H9 (cell line): ENCODE data around the gene NECTIN1. TPM values are rescaled to one million over a fixed set of nuclear protein-coding genes. Genes with fewer than 3 reads are reported as not detected.

Source experiments
- DNase-seq: peaks from one replicate; pipeline ENCODE4 v3.0.0-alpha.2; 2017
- H2AFZ ChIP-seq: one replicate; pipeline ENCODE4 v1.6.1; 2013; ENCODE audit warnings: mild to moderate bottlenecking, low read length, control low read depth, moderate library complexity
- H2AK5ac ChIP-seq: 2 replicates; pipeline ENCODE4 v1.6.1; 2013; ENCODE audit warnings: low read length, control low read depth, mixed read lengths; ENCODE audit not compliant: insufficient read length
- H2BK120ac ChIP-seq: one replicate; pipeline ENCODE4 v1.6.1; 2013; ENCODE audit warnings: low read depth, mild to moderate bottlenecking, low read length, control low read depth, inconsistent platforms; ENCODE audit not compliant: poor library complexity, severe bottlenecking
- H2BK12ac ChIP-seq: 2 replicates; pipeline ENCODE4 v1.6.1; 2013; ENCODE audit warnings: low read length, control low read depth, mixed read lengths, low read depth; ENCODE audit not compliant: insufficient read length
- H2BK15ac ChIP-seq: 2 replicates; pipeline ENCODE4 v1.6.1; 2013; ENCODE audit warnings: low read depth, low read length, control low read depth
- H2BK20ac ChIP-seq: one replicate; pipeline ENCODE4 v1.6.1; 2013; ENCODE audit warnings: low read depth, mild to moderate bottlenecking, low read length, control low read depth, inconsistent platforms; ENCODE audit not compliant: poor library complexity, severe bottlenecking
- H2BK5ac ChIP-seq: 2 replicates; pipeline ENCODE4 v1.6.1; 2013; ENCODE audit warnings: low read length, control low read depth, mixed read lengths; ENCODE audit not compliant: insufficient read length
- H3K14ac ChIP-seq: 2 replicates; pipeline ENCODE4 v1.6.1; 2013; ENCODE audit warnings: low read length, control low read depth; ENCODE audit not compliant: insufficient read depth
- H3K18ac ChIP-seq: 2 replicates; pipeline ENCODE4 v1.6.1; 2013; ENCODE audit warnings: low read depth, mild to moderate bottlenecking, mixed read lengths, low read length, control low read depth; ENCODE audit not compliant: insufficient read length
- H3K23ac ChIP-seq: 2 replicates; pipeline ENCODE4 v1.6.1; 2013; ENCODE audit warnings: low read length, control low read depth, mixed read lengths, low read depth; ENCODE audit not compliant: insufficient read length
- H3K23me2 ChIP-seq: 2 replicates; pipeline ENCODE4 v1.6.1; 2013; ENCODE audit warnings: low read depth, mild to moderate bottlenecking, mixed read lengths, low read length, control low read depth; ENCODE audit not compliant: insufficient read length, poor library complexity, severe bottlenecking
- H3K27ac ChIP-seq: 2 replicates; pipeline ENCODE4 v1.5.1; 2013; ENCODE audit warnings: low read length, control low read depth, mixed read lengths, low read depth; ENCODE audit not compliant: insufficient read length
- H3K27me3 ChIP-seq: 2 replicates; pipeline ENCODE4 v1.6.1; 2013; ENCODE audit warnings: low read length, control low read depth, inconsistent platforms; ENCODE audit not compliant: insufficient read depth
- H3K4ac ChIP-seq: 2 replicates; pipeline ENCODE4 v1.6.1; 2013; ENCODE audit warnings: low read depth, mild to moderate bottlenecking, control low read depth, inconsistent platforms, low read length, moderate library complexity
- H3K4me1 ChIP-seq: 2 replicates; pipeline ENCODE4 v1.6.1; 2013; ENCODE audit warnings: low read length, control low read depth, inconsistent platforms; ENCODE audit not compliant: insufficient read depth
- H3K4me2 ChIP-seq: 2 replicates; pipeline ENCODE4 v1.6.1; 2013; ENCODE audit warnings: low read length, control low read depth, mixed read lengths; ENCODE audit not compliant: insufficient read length, insufficient read depth
- H3K56ac ChIP-seq: 2 replicates; pipeline ENCODE4 v1.6.1; 2013; ENCODE audit warnings: low read depth, mild to moderate bottlenecking, mixed read lengths, low read length, control low read depth; ENCODE audit not compliant: insufficient read length
- H3K79me1 ChIP-seq: 2 replicates; pipeline ENCODE4 v1.6.1; 2013; ENCODE audit warnings: low read depth, mild to moderate bottlenecking, moderate library complexity, low read length, control low read depth, inconsistent platforms; ENCODE audit not compliant: insufficient read depth, poor library complexity, severe bottlenecking
- H3K79me2 ChIP-seq: 2 replicates; pipeline ENCODE4 v1.6.1; 2013; ENCODE audit warnings: low read length, control low read depth, inconsistent platforms; ENCODE audit not compliant: insufficient read depth
- H3K9ac ChIP-seq: 2 replicates; pipeline ENCODE4 v1.6.1; 2013; ENCODE audit warnings: low read length, control low read depth, mixed read lengths; ENCODE audit not compliant: insufficient read length; ENCODE audit errors: extremely low read depth
- H3K9me3 ChIP-seq: one replicate; pipeline ENCODE4 v1.6.1; 2013; ENCODE audit warnings: low read depth, low read length, inconsistent platforms; ENCODE audit not compliant: control insufficient read depth
- H3T11ph ChIP-seq: one replicate; pipeline ENCODE4 v1.6.1; 2013; ENCODE audit warnings: mild to moderate bottlenecking, low read length, control low read depth, inconsistent platforms
- H4K20me1 ChIP-seq: one replicate; pipeline ENCODE4 v1.6.1; 2013; ENCODE audit not compliant: control insufficient read depth, insufficient read length, insufficient read depth
- H4K5ac ChIP-seq: 2 replicates; pipeline ENCODE4 v1.6.1; 2013; ENCODE audit warnings: low read depth, mild to moderate bottlenecking, mixed read lengths, low read length, control low read depth; ENCODE audit not compliant: insufficient read length
- H4K8ac ChIP-seq: replicated peaks from 2 replicates; pipeline ENCODE4 v1.6.1; 2013; ENCODE audit warnings: low read length, control low read depth, mixed read lengths, low read depth; ENCODE audit not compliant: insufficient read length
- H4K91ac ChIP-seq: 2 replicates; pipeline ENCODE4 v1.6.1; 2013; ENCODE audit warnings: low read depth, mild to moderate bottlenecking, moderate library complexity, mixed read lengths, low read length, control low read depth; ENCODE audit not compliant: insufficient read length
- H3K27ac Mint-ChIP-seq, 3 experiments: 2 replicates in 2 of 3; 3 replicates in 1 of 3; pipeline ENCODE4 v1.8.0; 2020 to 2021; ENCODE audit warnings: mixed read lengths in 3 of 3, mild to moderate bottlenecking in 1 of 3, moderate library complexity in 1 of 3
- H3K27me3 Mint-ChIP-seq: 2 replicates; pipeline ENCODE4 v1.8.0; 2021; ENCODE audit warnings: low read depth, mild to moderate bottlenecking, moderate library complexity, mixed read lengths
- H3K36me3 Mint-ChIP-seq, 3 experiments: 2 replicates in 2 of 3; 3 replicates in 1 of 3; pipeline ENCODE4 v1.8.0; 2020 to 2021; ENCODE audit warnings: low read depth in 3 of 3, mixed read lengths in 3 of 3; ENCODE audit not compliant: insufficient read depth in 1 of 3
- H3K4me1 Mint-ChIP-seq, 2 experiments: 2 replicates each; pipeline ENCODE4 v1.8.0; 2020; ENCODE audit warnings: mixed read lengths in 2 of 2
- H3K4me3 Mint-ChIP-seq, 2 experiments: 2 replicates in 1 of 2; 3 replicates in 1 of 2; pipeline ENCODE4 v1.8.0; 2020 to 2021; ENCODE audit warnings: mild to moderate bottlenecking in 2 of 2, mixed read lengths in 2 of 2, moderate library complexity in 1 of 2
- H3K9me3 Mint-ChIP-seq, 2 experiments: 2 replicates in 1 of 2; 3 replicates in 1 of 2; pipeline ENCODE4 v1.8.0; 2020; ENCODE audit warnings: mild to moderate bottlenecking in 2 of 2, mixed read lengths in 2 of 2, moderate library complexity in 1 of 2
- CTCF ChIP-seq: fragments of 200-600 bp; sonication (generic); conservative IDR thresholded peaks from 3 replicates; pipeline ENCODE4 v1.8.0; 2021; ENCODE audit warnings: antibody characterized with exemption, mild to moderate bottlenecking
- WGBS: extraction: QIAGEN DNeasy Blood & Tissue Kit; methylation state at CpG from one replicate; pipeline ENCODE4 v1.1.7; 2013; ENCODE audit warnings: missing lambda C conversion rate, low lambda C conversion rate, mixed read lengths; ENCODE audit not compliant: insufficient read length; ENCODE audit errors: extremely low coverage; 5-methylcytosine and 5-hydroxymethylcytosine counted together
- total RNA-seq: library from RNA; stranded (reverse); gene quantifications from 2 replicates; pipeline ENCODE4 v1.2.1, GENCODE V29; 2021

NECTIN1 gene
- total RNA-seq, 1 experiment from 2014 or later, result 113 TPM

GRCh38 chr11:119728211-119728626 is 781 bp downstream of the NECTIN1 start:
- peak overlapping the region in 2 of 3 experiments; percentile 88 to 97; a peak in 3 of 7 replicates for H3K27ac Mint-ChIP-seq

More at GRCh38 chr11:119728211-119728626, 781 bp downstream of the NECTIN1 start:
- no peak for TF ChIP-seq CTCF
- peaks cover 21% of the 10 kb centered on the region; the same call in 1 of the 2 replicates for H3K4me1 ChIP-seq
- H3K4me2 ChIP-seq, result peak overlapping the region; percentile 83
- no peak overlapping the region for H2BK5ac ChIP-seq
- no peak overlapping the region for H3K23ac ChIP-seq
- peaks cover 0 to 14% (median 14%) of the 10 kb centered on the region in 3 experiments; a peak in 5 of 7 replicates for H3K36me3 Mint-ChIP-seq
- peaks cover 4% of the 10 kb centered on the region for H3K79me1 ChIP-seq
- H2BK12ac ChIP-seq, result no peak overlapping the region
- H3K4me3 Mint-ChIP-seq, result peak overlapping the region; percentile 98 to 99
- no CpG with 5 or more reads among the region's 30 CpGs for WGBS
- H3K9me3 Mint-ChIP-seq, result no peaks in the 10 kb centered on the region
- peaks cover 42 to 47% of the 10 kb centered on the region in 2 experiments for H3K4me1 Mint-ChIP-seq
- no peaks in the 10 kb centered on the region for H4K20me1 ChIP-seq
- peaks cover 38% of the 10 kb centered on the region; the same call in 1 of the 2 replicates for H3K79me2 ChIP-seq
- H3K27me3 Mint-ChIP-seq, result peaks cover 18% of the 10 kb centered on the region
- no peak overlapping the region for H2AK5ac ChIP-seq
- H3K23me2 ChIP-seq, result peaks cover 11% of the 10 kb centered on the region
- H4K8ac ChIP-seq, result no peak overlapping the region
- H3K14ac ChIP-seq, result peak overlapping the region; percentile 58; the same call in 1 of the 2 replicates
- no peak overlapping the region for H3K4ac ChIP-seq
- H4K91ac ChIP-seq, result no peak overlapping the region
- H3K18ac ChIP-seq, result no peak overlapping the region
- no peak overlapping the region for H2BK120ac ChIP-seq
- no peak overlapping the region for H4K5ac ChIP-seq
- no peak overlapping the region for H3T11ph ChIP-seq
- no peak overlapping the region for H2BK15ac ChIP-seq
- no peaks in the 10 kb centered on the region for H3K27me3 ChIP-seq
- H3K27ac ChIP-seq, result no peak overlapping the region
- peak overlapping the region; percentile 61 for H3K9ac ChIP-seq
- H3K9me3 ChIP-seq, result no peaks in the 10 kb centered on the region
- no peak for DNase-seq
- H2AFZ ChIP-seq, result no peak overlapping the region
- no peak overlapping the region for H3K56ac ChIP-seq
- no peak overlapping the region for H2BK20ac ChIP-seq
